BJ (cell line): ENCODE measurements around the gene SPNS2. TPM values are rescaled to one million over a fixed set of nuclear protein-coding genes. Genes with fewer than 3 reads are reported as not detected.

Experiments used
- CTCF ChIA-PET: fragments of 350-600 bp; formaldehyde crosslinking; extraction: SDS; loops from one replicate; lab custom pipeline; 2021; ENCODE audit warnings: antibody characterized with exemption, inconsistent platforms; lab: Yijun Ruan, JAX
- POLR2A ChIA-PET: fragments of 300-600 bp; sonication (Branson Sonifier 250); formaldehyde crosslinking; extraction: SDS; loops from one replicate; lab custom pipeline; 2021; ENCODE audit warnings: antibody characterized with exemption; lab: Charles Lee
- DNase-seq: peaks from one replicate; pipeline ENCODE4 v3.0.0-alpha.2; 2011; ENCODE audit warnings: low read depth
- H3K27me3 ChIP-seq: 2 replicates; pipeline ENCODE4 v1.6.0; 2011; ENCODE audit warnings: low read length; ENCODE audit not compliant: control insufficient read depth, insufficient read depth
- H3K36me3 ChIP-seq: 2 replicates; pipeline ENCODE4 v1.5.1; 2011; ENCODE audit warnings: low read length; ENCODE audit not compliant: control insufficient read depth, insufficient read depth
- H3K4me3 ChIP-seq: 2 replicates; pipeline ENCODE4 v1.5.1; 2011; ENCODE audit warnings: low read depth, mild to moderate bottlenecking, control low read depth, low read length
- CTCF ChIP-seq: IDR thresholded peaks from 2 replicates; pipeline ENCODE4 v1.5.1; 2011; ENCODE audit warnings: low read depth, mild to moderate bottlenecking, control low read depth, inconsistent platforms, low read length, moderate library complexity; ENCODE audit not compliant: insufficient read depth
- polyA plus RNA-seq: library from polyadenylated mRNA; depleted of rRNA; stranded (reverse); fragments of >200 nt; gene quantifications from 2 replicates; pipeline ENCODE4 v1.2.3, GENCODE V29; 2011

The SPNS2 gene
- polyA plus RNA-seq, 1 experiment, result not detected

- H3K36me3 ChIP-seq, result no peaks in the 10 kb centered on the region
- H3K4me3 ChIP-seq, result no peak overlapping the region
- CTCF ChIA-PET, result no interaction called here
- peaks cover 18% of the 10 kb centered on the region for H3K27me3 ChIP-seq
- no peak for TF ChIP-seq CTCF
- no peak for DNase-seq
- POLR2A ChIA-PET, result no interaction called here
Observed at GRCh38 chr17:4476511-4477070, 22.1 kb upstream of the SPNS2 start.

- DNase-seq, result no peak
- Histone ChIP-seq H3K36me3 (no peaks in the 10 kb centered on the region), H3K4me3 (no peak overlapping the region), H3K27me3 (peaks cover 15% of the 10 kb centered on the region)
- no peak for TF ChIP-seq CTCF
- POLR2A ChIA-PET, result no interaction called here
- CTCF ChIA-PET, result no interaction called here
Observed at GRCh38 chr17:4477255-4477791, 21.4 kb upstream of the SPNS2 start.

- H3K36me3 ChIP-seq, result no peaks in the 10 kb centered on the region
- H3K27me3 ChIP-seq, result peaks cover 16% of the 10 kb centered on the region
- ChIA-PET POLR2A (no interaction called here), CTCF (no interaction called here)
- H3K4me3 ChIP-seq, result no peak overlapping the region
- no peak for TF ChIP-seq CTCF
- DNase-seq, result no peak
Observed at GRCh38 chr17:4478318-4478830, 20.3 kb upstream of the SPNS2 start.

- no peak overlapping the region for H3K4me3 ChIP-seq
- POLR2A ChIA-PET, result no interaction called here
- no peak for DNase-seq
- CTCF ChIA-PET, result no interaction called here
- peaks cover 14% of the 10 kb centered on the region; the same call in 1 of the 2 replicates for H3K27me3 ChIP-seq
- no peaks in the 10 kb centered on the region for H3K36me3 ChIP-seq
- no peak for TF ChIP-seq CTCF
Observed at GRCh38 chr17:4479340-4479981, 19.2 kb upstream of the SPNS2 start.

- peaks cover 14% of the 10 kb centered on the region; the same call in 1 of the 2 replicates for H3K27me3 ChIP-seq
- no peaks in the 10 kb centered on the region for H3K36me3 ChIP-seq
- H3K4me3 ChIP-seq, result no peak overlapping the region
- no peak for TF ChIP-seq CTCF
- ChIA-PET POLR2A (no interaction called here), CTCF (interaction anchor here (0.5 to 1.0 kb wide), 2 partner anchors 10 to 60 kb away, joined by 3 to 4 read pairs; no protein-coding TSS in a partner anchor)
- no peak for DNase-seq
Observed at GRCh38 chr17:4479982-4480751, 18.5 kb upstream of the SPNS2 start.
